Measurements from ENCODE around the gene LRRC4C.
"Not testable (repeated sequence)": the region's sequence is repeated elsewhere in the genome, so short reads cannot be mapped to it uniquely, and the experiment has no call there.

Gene LRRC4C

GRCh38 chr11:40619654-40620053 is 839.8 kb downstream of the LRRC4C start:
- no peak for DNase-seq

GRCh38 chr11:40606800-40607199 is 852.7 kb downstream of the LRRC4C start:
- no peak for DNase-seq

- no peak for DNase-seq
Observed at GRCh38 chr11:40602866-40603552, 856.4 kb downstream of the LRRC4C start.

GRCh38 chr11:40597546-40598113 is 861.8 kb downstream of the LRRC4C start:
- no peak for DNase-seq

GRCh38 chr11:40573254-40573891 is 886.1 kb downstream of the LRRC4C start:
- no peak for DNase-seq

GRCh38 chr11:40569947-40570531 is 889.4 kb downstream of the LRRC4C start:
- no peak for DNase-seq

- DNase-seq = no peak
Observed at GRCh38 chr11:40567392-40567791, 892.1 kb downstream of the LRRC4C start.

GRCh38 chr11:40544162-40544561 is 915.3 kb downstream of the LRRC4C start:
- no peak for DNase-seq

- no peak for DNase-seq
Observed at GRCh38 chr11:40542821-40543220, 916.6 kb downstream of the LRRC4C start.

GRCh38 chr11:40537734-40538133 is 921.7 kb downstream of the LRRC4C start:
- DNase-seq = no peak

- not testable (repeated sequence) for DNase-seq
Observed at GRCh38 chr11:40522080-40522479, 937.4 kb downstream of the LRRC4C start.

GRCh38 chr11:40517122-40517521 is 942.3 kb downstream of the LRRC4C start:
- DNase-seq = no peak

GRCh38 chr11:40514124-40514523 is 945.3 kb downstream of the LRRC4C start:
- DNase-seq = no peak

- DNase-seq = no peak
Observed at GRCh38 chr11:40513281-40513680, 946.2 kb downstream of the LRRC4C start.

- DNase-seq = no peak
Observed at GRCh38 chr11:40508303-40508702, 951.1 kb downstream of the LRRC4C start.

- DNase-seq = no peak
Observed at GRCh38 chr11:40506226-40506625, 953.2 kb downstream of the LRRC4C start.

- no peak for DNase-seq
Observed at GRCh38 chr11:40491341-40491740, 968.1 kb downstream of the LRRC4C start.

GRCh38 chr11:40467771-40468170 is 991.7 kb downstream of the LRRC4C start:
- DNase-seq = no peak

GRCh38 chr11:40445391-40445790 is 1014.1 kb downstream of the LRRC4C start:
- DNase-seq = no peak

GRCh38 chr11:40444151-40444550 is 1015.3 kb downstream of the LRRC4C start:
- DNase-seq = no peak

- no peak for DNase-seq
Observed at GRCh38 chr11:40435344-40435743, 1024.1 kb downstream of the LRRC4C start.

- no peak for DNase-seq
Observed at GRCh38 chr11:40434926-40435325, 1024.5 kb downstream of the LRRC4C start.

- DNase-seq = no peak
Observed at GRCh38 chr11:40432358-40432757, 1027.1 kb downstream of the LRRC4C start.

GRCh38 chr11:40425168-40425567 is 1034.3 kb downstream of the LRRC4C start:
- no peak for DNase-seq

Measured in NCI-H510A treated with DMSO at 0.1 percent for 48 hours (cell line).